C4-2B (cell line): ENCODE measurements around the gene COL12A1.

ENCODE experiments used
- ZFX ChIP-seq: fragments of 450-650 bp; IDR thresholded peaks from 2 replicates; pipeline ENCODE4 v1.6.1; 2017
- TF ChIP-seq, protein P1 (sequence below): fragments of 450-650 bp; conservative IDR thresholded peaks from 2 replicates; pipeline ENCODE4 v1.5.1; 2017; ENCODE audit warnings: mild to moderate bottlenecking

DNA sequence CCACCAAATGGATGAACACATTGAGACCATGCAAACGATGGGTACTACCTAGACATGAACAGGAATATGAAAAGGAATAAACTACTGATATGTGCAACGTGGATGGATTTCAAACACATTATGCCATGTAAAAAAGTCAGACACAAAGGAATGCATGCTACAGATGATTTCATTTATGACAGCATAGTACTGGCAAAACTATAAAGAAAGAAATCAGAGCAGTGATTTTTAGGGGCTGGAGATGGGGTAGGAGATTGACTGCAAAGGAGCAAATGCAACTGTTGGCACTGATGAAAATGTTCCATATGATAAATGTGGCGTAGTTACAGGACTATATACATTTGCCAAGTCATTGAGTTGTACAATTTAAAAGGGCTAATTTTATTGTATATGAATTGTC is 13.4 kb upstream of the COL12A1 start:
- TF ChIP-seq, protein P1, sequence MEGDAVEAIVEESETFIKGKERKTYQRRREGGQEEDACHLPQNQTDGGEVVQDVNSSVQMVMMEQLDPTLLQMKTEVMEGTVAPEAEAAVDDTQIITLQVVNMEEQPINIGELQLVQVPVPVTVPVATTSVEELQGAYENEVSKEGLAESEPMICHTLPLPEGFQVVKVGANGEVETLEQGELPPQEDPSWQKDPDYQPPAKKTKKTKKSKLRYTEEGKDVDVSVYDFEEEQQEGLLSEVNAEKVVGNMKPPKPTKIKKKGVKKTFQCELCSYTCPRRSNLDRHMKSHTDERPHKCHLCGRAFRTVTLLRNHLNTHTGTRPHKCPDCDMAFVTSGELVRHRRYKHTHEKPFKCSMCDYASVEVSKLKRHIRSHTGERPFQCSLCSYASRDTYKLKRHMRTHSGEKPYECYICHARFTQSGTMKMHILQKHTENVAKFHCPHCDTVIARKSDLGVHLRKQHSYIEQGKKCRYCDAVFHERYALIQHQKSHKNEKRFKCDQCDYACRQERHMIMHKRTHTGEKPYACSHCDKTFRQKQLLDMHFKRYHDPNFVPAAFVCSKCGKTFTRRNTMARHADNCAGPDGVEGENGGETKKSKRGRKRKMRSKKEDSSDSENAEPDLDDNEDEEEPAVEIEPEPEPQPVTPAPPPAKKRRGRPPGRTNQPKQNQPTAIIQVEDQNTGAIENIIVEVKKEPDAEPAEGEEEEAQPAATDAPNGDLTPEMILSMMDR, result no peak
- no peak for TF ChIP-seq ZFX
